Smooth muscle cell (in vitro differentiated cells): Measurements from ENCODE around the gene CHRND. TPM values are rescaled to one million over a fixed set of nuclear protein-coding genes. Genes with fewer than 3 reads are reported as not detected.

Experiments used
- DNase-seq: peaks from one replicate; lab custom pipeline; 2025; ENCODE audit not compliant: unreplicated experiment; lab: John Stamatoyannopoulos, UW
- H2AFZ ChIP-seq: fragments of 200-600 bp; sonication (generic); 2 replicates; pipeline ENCODE4 v1.6.0; 2016; ENCODE audit warnings: antibody characterized with exemption, low read depth, mild to moderate bottlenecking
- H3F3A ChIP-seq: fragments of 200-600 bp; sonication (generic); 2 replicates; pipeline ENCODE4 v1.6.0; 2017; ENCODE audit warnings: antibody characterized with exemption, low read depth
- H3K27ac ChIP-seq: fragments of 200-600 bp; sonication (generic); 2 replicates; pipeline ENCODE4 v1.5.1; 2016; ENCODE audit warnings: low read depth, mild to moderate bottlenecking
- H3K27me3 ChIP-seq: fragments of 200-600 bp; sonication (generic); 2 replicates; pipeline ENCODE4 v1.6.1; 2016; ENCODE audit warnings: low read depth, mild to moderate bottlenecking
- H3K36me3 ChIP-seq: fragments of 200-600 bp; sonication (generic); 2 replicates; pipeline ENCODE4 v1.5.1; 2016; ENCODE audit warnings: low read depth
- H3K4me1 ChIP-seq: fragments of 200-600 bp; sonication (generic); 2 replicates; pipeline ENCODE4 v1.5.1; 2016; ENCODE audit warnings: low read depth
- H3K4me2 ChIP-seq: fragments of 200-600 bp; sonication (generic); 2 replicates; pipeline ENCODE4 v1.6.0; 2016; ENCODE audit warnings: mild to moderate bottlenecking
- H3K4me3 ChIP-seq: fragments of 200-600 bp; sonication (generic); 2 replicates; pipeline ENCODE4 v1.5.1; 2016; ENCODE audit warnings: mild to moderate bottlenecking
- H3K79me2 ChIP-seq: fragments of 200-600 bp; sonication (generic); 2 replicates; pipeline ENCODE4 v1.6.0; 2016; ENCODE audit warnings: low read depth, mild to moderate bottlenecking
- H3K9ac ChIP-seq: fragments of 200-600 bp; sonication (generic); 2 replicates; pipeline ENCODE4 v1.6.0; 2016; ENCODE audit warnings: low read depth
- H3K9me3 ChIP-seq: fragments of 200-600 bp; sonication (generic); replicated peaks from 2 replicates; pipeline ENCODE4 v1.5.1; 2016; ENCODE audit warnings: low read depth
- H4K20me1 ChIP-seq: fragments of 200-600 bp; sonication (generic); 2 replicates; pipeline ENCODE4 v1.6.0; 2016; ENCODE audit warnings: low read depth
- WGBS: methylation state at CpG from one replicate; pipeline ENCODE4 v1.1.7; 2016; ENCODE audit warnings: low lambda C conversion rate; 5-methylcytosine and 5-hydroxymethylcytosine counted together
- polyA plus RNA-seq: library from polyadenylated mRNA; unstranded; fragments of >200 nt; fragmentation: Nextera tagmentation; extraction: Ambion mirVana; gene quantifications from 2 replicates; pipeline ENCODE4 v1.2.1, GENCODE V29; 2016
- total RNA-seq: library from RNA; depleted of rRNA; stranded (reverse); fragments of >200 nt; gene quantifications from 2 replicates; pipeline ENCODE4 v1.2.3, GENCODE V29; 2014
- TF ChIP-seq, protein P1 (sequence below): fragments of 200-600 bp; sonication (generic); IDR thresholded peaks from 2 replicates; pipeline ENCODE4 v1.5.1; 2017; ENCODE audit warnings: borderline replicate concordance, mild to moderate bottlenecking, antibody characterized with exemption; ENCODE audit not compliant: insufficient read depth, poor library complexity, severe bottlenecking

The CHRND gene
- total and polyA plus RNA-seq, 2 experiments from 2014 or later: not detected

GRCh38 chr2:232512602-232513001 is 13.4 kb upstream of the CHRND start:
- no peaks in the 10 kb centered on the region for H3K4me1 ChIP-seq
- no peak for DNase-seq
- H3K79me2 ChIP-seq: no peaks in the 10 kb centered on the region
- no peak overlapping the region for H3K27ac ChIP-seq
- peaks cover 10% of the 10 kb centered on the region for H3K27me3 ChIP-seq
- H3K9ac ChIP-seq: no peak overlapping the region
- 91% methylated on average over 10 of the region's 10 CpGs for WGBS
- H3K36me3 ChIP-seq: no peaks in the 10 kb centered on the region
- no peaks in the 10 kb centered on the region for H3K9me3 ChIP-seq
- H3F3A ChIP-seq: no peaks in the 10 kb centered on the region
- H2AFZ ChIP-seq: no peak overlapping the region
- H3K4me2 ChIP-seq: no peak overlapping the region
- TF ChIP-seq, protein P1, sequence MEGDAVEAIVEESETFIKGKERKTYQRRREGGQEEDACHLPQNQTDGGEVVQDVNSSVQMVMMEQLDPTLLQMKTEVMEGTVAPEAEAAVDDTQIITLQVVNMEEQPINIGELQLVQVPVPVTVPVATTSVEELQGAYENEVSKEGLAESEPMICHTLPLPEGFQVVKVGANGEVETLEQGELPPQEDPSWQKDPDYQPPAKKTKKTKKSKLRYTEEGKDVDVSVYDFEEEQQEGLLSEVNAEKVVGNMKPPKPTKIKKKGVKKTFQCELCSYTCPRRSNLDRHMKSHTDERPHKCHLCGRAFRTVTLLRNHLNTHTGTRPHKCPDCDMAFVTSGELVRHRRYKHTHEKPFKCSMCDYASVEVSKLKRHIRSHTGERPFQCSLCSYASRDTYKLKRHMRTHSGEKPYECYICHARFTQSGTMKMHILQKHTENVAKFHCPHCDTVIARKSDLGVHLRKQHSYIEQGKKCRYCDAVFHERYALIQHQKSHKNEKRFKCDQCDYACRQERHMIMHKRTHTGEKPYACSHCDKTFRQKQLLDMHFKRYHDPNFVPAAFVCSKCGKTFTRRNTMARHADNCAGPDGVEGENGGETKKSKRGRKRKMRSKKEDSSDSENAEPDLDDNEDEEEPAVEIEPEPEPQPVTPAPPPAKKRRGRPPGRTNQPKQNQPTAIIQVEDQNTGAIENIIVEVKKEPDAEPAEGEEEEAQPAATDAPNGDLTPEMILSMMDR: no peak
- H3K4me3 ChIP-seq: no peak overlapping the region
- no peaks in the 10 kb centered on the region for H4K20me1 ChIP-seq

DNA sequence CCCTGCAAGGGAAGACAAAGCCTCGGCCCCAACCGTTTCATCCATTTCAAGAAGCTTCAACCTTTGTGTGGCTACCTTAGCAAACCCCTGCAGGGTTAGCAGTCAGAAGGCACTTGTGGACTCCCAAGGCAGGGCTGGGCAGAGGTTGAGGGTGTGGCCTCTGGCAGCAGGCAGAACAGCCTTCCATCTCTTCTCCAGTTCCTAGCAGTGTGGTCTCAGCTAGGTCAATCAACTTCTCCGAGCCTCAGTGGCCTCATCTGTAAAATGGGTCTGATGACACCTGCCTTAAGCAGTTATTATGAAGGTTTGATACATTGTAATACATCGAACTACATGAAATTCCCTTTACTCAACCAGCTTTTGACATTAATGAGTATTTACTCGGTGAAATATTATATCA is 12.6 kb upstream of the CHRND start:
- no peak for DNase-seq
- Histone ChIP-seq H3K27ac (no peak overlapping the region), H3K79me2 (no peaks in the 10 kb centered on the region), H3F3A (no peaks in the 10 kb centered on the region), H3K4me2 (no peak overlapping the region), H4K20me1 (no peaks in the 10 kb centered on the region), H3K9me3 (no peaks in the 10 kb centered on the region), H3K4me3 (no peak overlapping the region), H3K9ac (no peak overlapping the region), H3K36me3 (no peaks in the 10 kb centered on the region), H2AFZ (no peak overlapping the region), H3K27me3 (peaks cover 15% of the 10 kb centered on the region), H3K4me1 (no peaks in the 10 kb centered on the region)
- WGBS: 79% methylated on average over 5 of the region's 5 CpGs
- TF ChIP-seq, protein P1: no peak

GRCh38 chr2:232515639-232516038 is 10.3 kb upstream of the CHRND start:
- Histone ChIP-seq H4K20me1 (no peaks in the 10 kb centered on the region), H3K27ac (no peak overlapping the region), H3K4me2 (no peak overlapping the region), H3K9me3 (no peaks in the 10 kb centered on the region), H3K36me3 (no peaks in the 10 kb centered on the region), H2AFZ (no peak overlapping the region), H3K79me2 (no peaks in the 10 kb centered on the region), H3F3A (no peaks in the 10 kb centered on the region), H3K4me1 (no peaks in the 10 kb centered on the region), H3K27me3 (peaks cover 22% of the 10 kb centered on the region), H3K4me3 (no peak overlapping the region), H3K9ac (no peak overlapping the region)
- TF ChIP-seq, protein P1: no peak
- DNase-seq: no peak
- WGBS: 93% methylated on average over 7 of the region's 7 CpGs

GRCh38 chr2:232516551-232516950 is 9.4 kb upstream of the CHRND start:
- no peaks in the 10 kb centered on the region for H3K4me1 ChIP-seq
- no peaks in the 10 kb centered on the region for H3K36me3 ChIP-seq
- H3K4me3 ChIP-seq: no peak overlapping the region
- H3K4me2 ChIP-seq: no peak overlapping the region
- 72% methylated on average over 3 of the region's 3 CpGs for WGBS
- H3K9ac ChIP-seq: no peak overlapping the region
- peaks cover 31% of the 10 kb centered on the region for H3K27me3 ChIP-seq
- no peak overlapping the region for H3K27ac ChIP-seq
- no peak overlapping the region for H2AFZ ChIP-seq
- H4K20me1 ChIP-seq: no peaks in the 10 kb centered on the region
- no peaks in the 10 kb centered on the region for H3K9me3 ChIP-seq
- H3K79me2 ChIP-seq: no peaks in the 10 kb centered on the region
- H3F3A ChIP-seq: no peaks in the 10 kb centered on the region
- DNase-seq: no peak
- TF ChIP-seq, protein P1: no peak
